PC-3 (cell line): ENCODE measurements around the gene ESF1. TPM values are rescaled to one million over a fixed set of nuclear protein-coding genes. Genes with fewer than 3 reads are reported as not detected.

Experiments used
- ATAC-seq: fragments of 200-7000 bp; cut with Tn5 transposase; 2 replicates; pipeline ENCODE4 v1.9.1; 2020; ENCODE audit warnings: mild to moderate bottlenecking, moderate library complexity
- Bru-seq: library from RNA; stranded (reverse); fragments of 400-500 nt; gene quantifications from one replicate; lab custom pipeline; 2021; lab: Mats Ljungman, UMichigan
- BruChase-seq, 2 experiments: library from RNA; stranded (reverse); fragments of 400-500 nt; gene quantifications; one replicate each; lab custom pipeline; 2021; lab: Mats Ljungman, UMichigan
- BruUV-seq: library from RNA; stranded (reverse); fragments of 400-500 nt; replicated peaks from 2 replicates; lab custom pipeline; 2021; lab: Mats Ljungman, UMichigan
- CTCF ChIA-PET: fragments of 300-600 bp; sonication (Branson Sonifier 250); formaldehyde crosslinking; loops from one replicate; lab custom pipeline; 2022; ENCODE audit warnings: antibody characterized with exemption; lab: Charles Lee
- POLR2A ChIA-PET: fragments of 300-600 bp; sonication (Branson Sonifier 250); formaldehyde crosslinking; loops from one replicate; lab custom pipeline; 2022; ENCODE audit warnings: antibody characterized with exemption; ENCODE audit not compliant: unreplicated experiment; lab: Charles Lee
- DNase-seq: peaks from one replicate; pipeline ENCODE4 v3.0.0-alpha.2; 2015
- H2AFZ ChIP-seq: fragments of 300-600 bp; sonication (generic); 2 replicates; pipeline ENCODE4 v1.6.0; 2016; ENCODE audit warnings: antibody characterized with exemption, low read length
- H3F3A ChIP-seq: fragments of 300-600 bp; sonication (generic); one replicate; pipeline ENCODE4 v1.6.0; 2017; ENCODE audit warnings: antibody characterized with exemption, low read length, control low read depth, mild to moderate bottlenecking; ENCODE audit not compliant: unreplicated experiment
- H3K27ac ChIP-seq: fragments of 300-600 bp; sonication (generic); 2 replicates; pipeline ENCODE4 v1.5.1; 2016; ENCODE audit warnings: mild to moderate bottlenecking, low read length
- H3K27me3 ChIP-seq: fragments of 300-600 bp; sonication (generic); 2 replicates; pipeline ENCODE4 v1.6.1; 2016; ENCODE audit warnings: low read length, mixed read lengths
- H3K36me3 ChIP-seq: fragments of 300-600 bp; sonication (generic); 2 replicates; pipeline ENCODE4 v1.6.1; 2016; ENCODE audit warnings: low read depth, mixed run types, low read length, mixed read lengths
- H3K4me1 ChIP-seq: fragments of 300-600 bp; sonication (generic); 2 replicates; pipeline ENCODE4 v1.5.1; 2016; ENCODE audit warnings: low read length; ENCODE audit not compliant: insufficient read depth
- H3K4me2 ChIP-seq: fragments of 300-600 bp; sonication (generic); 2 replicates; pipeline ENCODE4 v1.6.0; 2016; ENCODE audit warnings: low read length
- H3K4me3 ChIP-seq: fragments of 300-600 bp; sonication (generic); 2 replicates; pipeline ENCODE4 v1.5.1; 2016; ENCODE audit warnings: mild to moderate bottlenecking, low read length, mixed read lengths
- H3K79me2 ChIP-seq: fragments of 300-600 bp; sonication (generic); 2 replicates; pipeline ENCODE4 v1.6.1; 2017; ENCODE audit warnings: low read length, mixed read lengths
- H3K9ac ChIP-seq: fragments of 300-600 bp; sonication (generic); 2 replicates; pipeline ENCODE4 v1.6.0; 2016; ENCODE audit warnings: mild to moderate bottlenecking, low read length
- H3K9me2 ChIP-seq: fragments of 300-600 bp; sonication (generic); replicated peaks from 2 replicates; pipeline ENCODE4 v1.6.1; 2016; ENCODE audit warnings: mixed run types, low read length, mixed read lengths
- H3K9me3 ChIP-seq: fragments of 300-600 bp; sonication (generic); 2 replicates; pipeline ENCODE4 v1.6.1; 2016; ENCODE audit warnings: low read length, mixed read lengths
- H4K20me1 ChIP-seq: fragments of 300-600 bp; sonication (generic); 2 replicates; pipeline ENCODE4 v1.6.1; 2016; ENCODE audit warnings: low read length, mixed read lengths
- CTCF ChIP-seq: fragments of 300-600 bp; sonication (generic); conservative IDR thresholded peaks from 2 replicates; pipeline ENCODE4 v1.5.1; 2017; ENCODE audit warnings: antibody characterized with exemption, low read depth, mild to moderate bottlenecking, low read length
- EZH2 ChIP-seq: fragments of 300-600 bp; sonication (generic); IDR thresholded peaks from one replicate; pipeline ENCODE4 v1.6.1; 2017; ENCODE audit warnings: antibody characterized with exemption, mild to moderate bottlenecking, low read length; ENCODE audit not compliant: unreplicated experiment
- EZH2phosphoT487 ChIP-seq: fragments of 300-600 bp; sonication (generic); IDR thresholded peaks from 2 replicates; pipeline ENCODE4 v1.6.1; 2018; ENCODE audit warnings: mild to moderate bottlenecking, antibody characterized with exemption, low read length, borderline replicate concordance
- intact Hi-C: fragments of 100-400 bp; cut with micrococcal nuclease; formaldehyde crosslinking; loops from 2 replicates; pipeline ENCODE4 v1.9.0; 2023
- long read RNA-seq: library from polyadenylated mRNA; unstranded; transcript quantifications from one replicate; pipeline ENCODE4 v2.0.0, GENCODE V29; 2021; ENCODE audit not compliant: unreplicated experiment
- total RNA-seq: library from RNA; depleted of rRNA; stranded (reverse); fragments of >200 nt; gene quantifications from 2 replicates; pipeline ENCODE4 v1.2.3, GENCODE V29; 2014; rRNA removed

ESF1 gene, protein sequence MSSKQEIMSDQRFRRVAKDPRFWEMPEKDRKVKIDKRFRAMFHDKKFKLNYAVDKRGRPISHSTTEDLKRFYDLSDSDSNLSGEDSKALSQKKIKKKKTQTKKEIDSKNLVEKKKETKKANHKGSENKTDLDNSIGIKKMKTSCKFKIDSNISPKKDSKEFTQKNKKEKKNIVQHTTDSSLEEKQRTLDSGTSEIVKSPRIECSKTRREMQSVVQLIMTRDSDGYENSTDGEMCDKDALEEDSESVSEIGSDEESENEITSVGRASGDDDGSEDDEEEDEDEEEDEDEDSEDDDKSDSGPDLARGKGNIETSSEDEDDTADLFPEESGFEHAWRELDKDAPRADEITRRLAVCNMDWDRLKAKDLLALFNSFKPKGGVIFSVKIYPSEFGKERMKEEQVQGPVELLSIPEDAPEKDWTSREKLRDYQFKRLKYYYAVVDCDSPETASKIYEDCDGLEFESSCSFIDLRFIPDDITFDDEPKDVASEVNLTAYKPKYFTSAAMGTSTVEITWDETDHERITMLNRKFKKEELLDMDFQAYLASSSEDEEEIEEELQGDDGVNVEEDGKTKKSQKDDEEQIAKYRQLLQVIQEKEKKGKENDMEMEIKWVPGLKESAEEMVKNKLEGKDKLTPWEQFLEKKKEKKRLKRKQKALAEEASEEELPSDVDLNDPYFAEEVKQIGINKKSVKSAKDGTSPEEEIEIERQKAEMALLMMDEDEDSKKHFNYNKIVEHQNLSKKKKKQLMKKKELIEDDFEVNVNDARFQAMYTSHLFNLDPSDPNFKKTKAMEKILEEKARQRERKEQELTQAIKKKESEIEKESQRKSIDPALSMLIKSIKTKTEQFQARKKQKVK
- total RNA-seq (13.7 and 18.7 TPM in 2 replicates), Bru-seq, nascent RNA (percentile 85 among the genes with signal in this experiment), BruChase-seq, experiment 1, labeled RNA remaining after a 6-hour chase (percentile 81 among the genes with signal in this experiment), BruChase-seq, experiment 2, labeled RNA remaining after a 2-hour chase (percentile 82 among the genes with signal in this experiment)
- long read RNA-seq, partial matches to known transcripts, result 43 of 50 reads
- long read RNA-seq, other reads (novel, unspliced or antisense), result 7 of 50 reads

- H3K79me2 ChIP-seq, result peaks cover 78% of the 10 kb centered on the region
- POLR2A ChIA-PET, result no interaction called here
- H3K27ac ChIP-seq, result peak within 1 kb of the TSS; percentile 66
- DNase-seq (peak; percentile 98), ATAC-seq (peak; percentile 80)
- peak within 1 kb of the TSS; percentile 82 for H3K4me3 ChIP-seq
- intact Hi-C loops, result loop anchor here (5.0 to 10.0 kb wide), 4 partner anchors 170 to 540 kb away; no protein-coding TSS in a partner anchor
- H3K9me2 ChIP-seq, result no peaks in the 10 kb centered on the region
- H3K36me3 ChIP-seq, result peaks cover 40% of the 10 kb centered on the region
- CTCF ChIA-PET, result interaction anchor here (0.6 kb wide), 1 partner anchor 20 kb away, joined by 3 read pairs; no protein-coding TSS in a partner anchor
- H3K9me3 ChIP-seq, result no peaks in the 10 kb centered on the region
- H3F3A ChIP-seq, result no peaks in the 10 kb centered on the region
- TSS peak; percentile 48 for BruUV-seq
- H4K20me1 ChIP-seq, result no peaks in the 10 kb centered on the region
- peak within 1 kb of the TSS; percentile 88 for H3K4me2 ChIP-seq
- H3K9ac ChIP-seq, result peak within 1 kb of the TSS; percentile 95
- peaks cover 19% of the 10 kb centered on the region for H3K4me1 ChIP-seq
- peak within 1 kb of the TSS; percentile 99 for H2AFZ ChIP-seq
- H3K27me3 ChIP-seq, result no peaks in the 10 kb centered on the region
- TF ChIP-seq EZH2phosphoT487, result no peak
Measured at GRCh38 chr20:13784893-13785715, at the start of gene ESF1, which contains the start of gene NDUFAF5. ESF1 (minus strand) TSS chr20:13784919; CDS start chr20:13783140, 1,779 bp downstream. NDUFAF5 (plus strand) TSS chr20:13785028; CDS start chr20:13785069, 41 bp downstream.

GRCh38 chr20:13831476-13831875 lies 46.8 kb upstream of the ESF1 start:
- DNase-seq, result no peak
- ATAC-seq, result no peak
- Histone ChIP-seq H3K9ac (no peak overlapping the region), H3K4me2 (no peak overlapping the region), H3K79me2 (no peaks in the 10 kb centered on the region), H3F3A (no peaks in the 10 kb centered on the region), H2AFZ (no peak overlapping the region), H3K4me1 (no peaks in the 10 kb centered on the region), H3K9me2 (no peaks in the 10 kb centered on the region), H4K20me1 (no peaks in the 10 kb centered on the region), H3K4me3 (no peak overlapping the region), H3K27ac (no peak overlapping the region), H3K36me3 (no peaks in the 10 kb centered on the region), H3K27me3 (peaks cover 13% of the 10 kb centered on the region; the same call in 1 of the 2 replicates), H3K9me3 (no peaks in the 10 kb centered on the region)
- intact Hi-C loops, result no loop called here
- TF ChIP-seq EZH2phosphoT487, result no peak
- no peak for TF ChIP-seq EZH2
- no peak for TF ChIP-seq CTCF
- POLR2A ChIA-PET, result no interaction called here
- no TSS peak for BruUV-seq
- CTCF ChIA-PET, result no interaction called here
